Activated effector memory CD4-positive, alpha-beta T cell treated with Interleukin-2 at 50 U/mL for 16 hours (primary cell): ENCODE data around the gene HACE1.
"Not testable (repeated sequence)": the region's sequence is repeated elsewhere in the genome, so short reads cannot be mapped to it uniquely, and the experiment has no call there.

ENCODE experiments used
- DNase-seq: peaks from one replicate; pipeline ENCODE4 v3.0.0-alpha.2; 2020

The HACE1 gene, protein sequence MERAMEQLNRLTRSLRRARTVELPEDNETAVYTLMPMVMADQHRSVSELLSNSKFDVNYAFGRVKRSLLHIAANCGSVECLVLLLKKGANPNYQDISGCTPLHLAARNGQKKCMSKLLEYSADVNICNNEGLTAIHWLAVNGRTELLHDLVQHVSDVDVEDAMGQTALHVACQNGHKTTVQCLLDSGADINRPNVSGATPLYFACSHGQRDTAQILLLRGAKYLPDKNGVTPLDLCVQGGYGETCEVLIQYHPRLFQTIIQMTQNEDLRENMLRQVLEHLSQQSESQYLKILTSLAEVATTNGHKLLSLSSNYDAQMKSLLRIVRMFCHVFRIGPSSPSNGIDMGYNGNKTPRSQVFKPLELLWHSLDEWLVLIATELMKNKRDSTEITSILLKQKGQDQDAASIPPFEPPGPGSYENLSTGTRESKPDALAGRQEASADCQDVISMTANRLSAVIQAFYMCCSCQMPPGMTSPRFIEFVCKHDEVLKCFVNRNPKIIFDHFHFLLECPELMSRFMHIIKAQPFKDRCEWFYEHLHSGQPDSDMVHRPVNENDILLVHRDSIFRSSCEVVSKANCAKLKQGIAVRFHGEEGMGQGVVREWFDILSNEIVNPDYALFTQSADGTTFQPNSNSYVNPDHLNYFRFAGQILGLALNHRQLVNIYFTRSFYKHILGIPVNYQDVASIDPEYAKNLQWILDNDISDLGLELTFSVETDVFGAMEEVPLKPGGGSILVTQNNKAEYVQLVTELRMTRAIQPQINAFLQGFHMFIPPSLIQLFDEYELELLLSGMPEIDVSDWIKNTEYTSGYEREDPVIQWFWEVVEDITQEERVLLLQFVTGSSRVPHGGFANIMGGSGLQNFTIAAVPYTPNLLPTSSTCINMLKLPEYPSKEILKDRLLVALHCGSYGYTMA

DNA sequence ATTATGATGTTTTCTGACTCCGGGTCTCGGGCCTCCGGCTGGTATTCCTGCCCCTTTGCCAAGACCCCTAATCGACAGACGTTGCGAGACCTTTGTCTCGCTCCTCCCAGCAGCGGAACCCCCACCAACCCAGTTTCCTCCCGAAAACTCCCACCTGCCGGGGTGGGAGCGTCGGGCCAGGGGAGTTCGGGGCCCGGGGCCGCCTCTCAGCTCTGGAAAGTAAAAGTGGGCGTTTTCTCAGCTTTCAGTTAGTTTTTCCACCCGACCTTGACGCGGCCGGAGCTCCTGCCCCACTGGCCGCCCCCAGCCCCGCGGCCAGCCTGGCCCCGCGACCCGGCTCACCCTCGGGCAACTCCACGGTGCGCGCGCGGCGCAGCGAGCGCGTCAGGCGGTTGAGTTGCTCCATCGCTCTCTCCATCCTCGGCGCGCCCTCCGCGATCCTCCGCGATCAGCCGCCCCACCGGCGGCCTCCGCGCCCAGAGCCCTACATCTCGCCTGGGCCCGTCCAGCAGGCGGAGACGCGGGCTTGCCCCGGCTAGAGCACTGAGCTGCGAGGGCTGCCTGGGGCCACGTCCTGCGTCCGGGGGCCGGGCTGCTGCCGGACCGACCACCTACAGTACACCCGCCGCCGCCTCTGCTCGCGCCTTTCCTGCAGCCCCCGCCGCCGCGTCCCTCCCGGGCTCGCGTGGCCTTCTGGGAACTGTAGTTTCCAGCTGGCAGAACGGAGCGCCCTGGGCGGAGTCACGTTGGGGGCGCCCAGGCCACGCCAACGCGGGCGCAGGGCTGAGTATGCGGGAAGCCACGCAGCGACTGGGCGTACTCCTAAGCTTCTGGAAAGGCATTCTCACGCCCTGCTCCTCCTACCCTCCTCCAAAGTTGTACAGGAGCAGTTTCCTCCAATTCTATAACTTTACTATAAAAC lies at the start of gene HACE1:
HACE1 (minus strand) TSS at position 695 of the 922 bp plus-strand sequence; CDS start at position 418, 277 bp downstream.
- DNase-seq: peak; percentile 82

DNA sequence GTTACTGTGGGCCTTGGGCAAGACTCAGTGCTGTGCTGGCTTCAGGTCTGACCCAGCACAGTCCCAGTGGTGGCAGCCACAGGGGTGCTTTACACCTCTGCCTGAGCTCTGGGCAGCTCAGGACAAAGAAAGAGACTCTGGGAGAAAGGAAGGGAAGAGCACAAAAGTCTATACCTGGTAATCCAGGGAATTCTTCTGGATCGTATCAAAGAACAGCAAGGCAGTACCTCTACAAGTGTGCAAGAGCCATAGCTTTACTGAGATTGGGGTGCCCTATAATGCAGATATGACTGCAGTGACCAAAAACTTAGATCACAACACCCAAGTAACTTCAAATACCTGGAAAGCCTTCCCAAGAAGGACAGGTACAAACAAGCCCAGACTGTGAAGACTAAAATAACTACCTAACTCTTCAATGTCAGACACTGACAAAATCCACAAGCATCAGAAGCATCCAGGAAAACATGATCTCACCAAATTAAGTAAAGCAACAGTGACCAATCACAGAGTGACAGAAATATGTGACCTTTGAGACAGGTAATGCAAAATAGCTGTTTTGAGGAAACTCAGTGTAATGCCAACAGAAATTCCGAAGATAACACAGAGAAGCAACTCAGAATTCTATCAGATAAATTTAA lies 49.3 kb upstream of the HACE1 start:
- DNase-seq: no peak

DNA sequence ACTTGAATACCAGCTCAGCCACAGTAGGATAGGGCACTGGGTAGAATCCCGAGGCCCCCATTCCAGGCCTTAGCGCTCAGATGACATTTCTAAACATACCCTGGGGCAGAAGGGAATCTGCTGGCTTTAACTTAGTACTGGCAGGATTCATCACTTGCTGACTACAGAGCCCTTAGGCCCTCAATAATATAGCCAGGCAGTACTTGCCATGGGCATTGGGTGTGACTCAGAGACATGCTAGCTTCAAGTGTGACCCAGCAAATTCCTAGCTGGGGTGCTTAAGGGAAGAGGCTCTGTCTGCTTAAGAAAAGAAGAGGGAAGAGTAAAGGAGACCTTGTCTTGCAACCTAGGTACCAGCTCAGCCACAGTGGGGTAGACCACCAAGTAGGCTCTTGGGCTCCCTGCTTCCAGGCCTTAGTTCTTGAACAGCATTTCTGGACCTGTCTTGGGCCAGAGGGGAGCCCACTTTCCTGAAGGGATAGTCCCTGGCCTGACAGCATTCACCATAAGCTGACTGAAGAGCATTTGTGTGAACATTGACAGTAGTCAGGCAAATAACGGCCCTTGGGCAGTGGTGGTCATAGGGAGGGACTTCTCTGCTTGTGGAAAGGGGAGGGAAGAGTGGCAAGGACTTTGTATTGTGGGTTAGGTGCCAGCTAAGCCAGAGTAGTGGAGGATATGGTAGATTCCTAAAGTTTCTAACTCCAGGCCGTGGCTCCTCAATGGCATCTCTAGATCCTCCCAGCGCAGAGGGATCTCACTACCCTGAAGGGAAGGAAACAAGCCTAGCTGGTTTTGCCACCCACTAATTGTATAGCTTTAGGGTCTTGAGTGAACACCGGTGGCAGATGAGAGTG lies 48.5 kb upstream of the HACE1 start:
- DNase-seq: no peak

DNA sequence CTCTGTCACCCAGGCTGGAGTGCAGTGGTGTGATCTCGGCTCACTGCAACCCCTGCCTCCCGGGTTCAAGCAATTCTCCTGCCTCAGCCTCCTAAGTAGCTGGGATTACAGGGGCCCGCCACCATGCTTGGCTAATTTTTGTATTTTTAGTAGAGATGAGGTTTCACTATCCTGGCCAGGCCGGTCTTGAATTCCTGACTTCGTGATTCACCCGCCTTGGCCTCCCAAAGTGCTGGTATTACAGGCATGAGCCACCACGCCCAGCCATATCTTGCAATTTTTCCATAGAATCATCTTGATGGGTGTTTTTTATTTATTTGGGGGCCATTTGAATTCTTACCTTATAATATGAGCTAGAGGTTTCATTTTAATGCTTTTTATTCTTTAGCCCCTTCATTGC lies 39.2 kb upstream of the HACE1 start:
- DNase-seq: not testable (repeated sequence)

DNA sequence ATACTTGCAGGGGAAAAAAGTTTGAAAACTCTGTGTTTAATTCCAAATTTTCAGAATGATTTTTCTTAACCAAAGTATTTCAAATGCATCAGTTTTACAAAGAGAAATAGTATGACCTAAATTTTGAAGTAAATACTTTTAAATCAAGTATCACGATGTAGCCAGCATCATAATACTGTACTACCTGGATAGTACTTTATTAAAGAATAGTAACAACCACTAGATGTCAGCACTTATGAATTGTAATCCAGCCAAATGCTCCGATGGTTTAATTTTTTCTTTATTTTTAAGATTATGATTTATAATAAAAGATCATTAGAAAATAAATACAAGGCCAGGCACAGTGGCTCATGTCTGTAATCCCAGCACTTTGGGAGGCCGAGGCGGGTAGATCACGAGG lies 37.2 kb upstream of the HACE1 start:
- no peak for DNase-seq

DNA sequence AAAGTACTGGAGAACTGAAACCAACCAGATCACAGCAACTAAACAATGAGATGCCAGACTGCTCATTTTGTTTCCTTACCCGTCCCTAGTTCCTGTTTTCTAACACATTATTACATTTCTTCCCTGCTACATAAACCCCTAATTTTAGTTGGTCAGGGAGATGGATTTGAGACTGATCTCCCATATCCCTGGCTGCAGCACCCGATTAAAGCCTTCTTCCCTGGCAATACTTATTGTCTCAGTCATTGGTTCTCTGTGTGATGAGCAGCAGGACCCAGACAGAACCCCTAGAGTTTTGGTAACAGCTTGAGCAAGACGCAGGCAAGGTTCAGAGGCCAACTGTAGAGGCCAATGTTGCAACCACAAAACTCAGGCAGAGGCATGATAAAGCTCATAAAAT lies 28.3 kb upstream of the HACE1 start:
- no peak for DNase-seq

DNA sequence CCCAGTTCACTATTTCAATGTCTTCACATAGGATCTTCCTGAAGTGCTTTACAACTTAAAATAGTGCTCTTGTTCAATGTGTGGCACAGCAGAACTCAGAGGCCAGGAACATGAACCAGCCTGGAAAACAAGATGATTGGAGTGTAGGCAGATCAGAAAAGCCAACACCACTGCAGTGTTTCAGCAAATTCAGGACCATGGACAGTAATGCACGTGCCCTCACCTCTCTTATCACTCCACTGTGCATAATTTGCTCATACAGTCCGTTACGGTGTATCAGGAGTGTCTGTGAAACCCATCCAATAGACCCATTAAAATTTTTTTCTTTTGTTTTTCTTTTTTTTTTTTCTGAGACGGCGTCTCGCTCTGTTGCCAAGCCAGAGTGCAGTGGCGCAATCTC lies 27.6 kb upstream of the HACE1 start:
- DNase-seq: no peak

DNA sequence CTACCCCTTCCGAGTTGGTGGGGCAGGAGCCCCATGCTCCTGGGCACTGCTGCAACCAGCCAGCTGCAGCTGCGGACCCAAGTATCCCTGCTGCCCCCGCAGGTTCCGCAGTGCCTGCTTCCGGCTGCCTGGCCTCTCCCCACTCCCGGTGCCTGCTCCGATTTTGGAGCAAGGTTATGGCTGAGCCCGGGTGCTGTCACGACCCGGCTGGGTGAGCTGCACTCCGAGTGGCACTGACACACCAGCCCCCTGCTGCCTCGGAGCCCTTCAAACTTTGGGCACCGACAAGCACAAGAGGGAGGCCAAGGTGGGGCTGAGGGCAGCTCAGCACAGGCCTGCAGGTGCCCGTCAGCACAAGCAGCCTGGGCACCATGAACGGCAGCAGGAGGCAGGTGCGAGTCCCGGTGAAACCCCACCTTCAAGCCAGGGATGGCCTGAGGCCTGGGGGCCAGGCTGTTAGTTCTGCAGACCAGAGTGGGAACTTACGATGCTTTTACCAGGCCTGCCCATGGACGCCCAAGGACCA lies 25.9 kb upstream of the HACE1 start:
- no peak for DNase-seq

DNA sequence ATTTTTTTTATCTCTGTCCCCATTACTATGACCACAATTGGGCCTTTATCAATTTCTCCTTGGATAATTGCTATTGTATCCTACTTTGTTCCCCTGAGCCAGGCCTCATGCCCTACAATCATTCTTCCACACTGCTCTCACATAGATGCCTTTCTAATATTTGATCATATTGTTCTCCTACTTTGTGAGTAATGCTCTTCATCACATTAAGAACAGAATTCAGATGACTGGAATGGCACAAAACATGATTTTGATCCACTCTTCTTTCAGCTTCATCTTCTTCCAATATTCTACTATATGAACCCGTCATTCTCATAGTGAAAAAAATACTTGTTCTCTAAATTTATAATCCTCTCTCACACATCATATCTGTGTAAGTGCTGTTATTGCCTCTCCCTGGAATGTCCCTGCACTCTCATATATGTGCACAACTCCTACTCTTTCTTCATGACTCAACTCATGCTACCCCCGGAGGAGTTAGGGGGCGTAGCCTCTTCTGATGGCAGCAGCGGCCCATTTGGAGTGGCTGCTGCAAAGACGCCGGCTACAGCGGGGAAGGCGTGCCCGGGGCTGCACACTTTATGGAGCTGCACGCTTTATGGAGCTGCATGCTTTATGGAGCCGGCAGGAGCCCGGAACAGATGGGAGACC lies 25.3 kb upstream of the HACE1 start:
- DNase-seq: no peak

DNA sequence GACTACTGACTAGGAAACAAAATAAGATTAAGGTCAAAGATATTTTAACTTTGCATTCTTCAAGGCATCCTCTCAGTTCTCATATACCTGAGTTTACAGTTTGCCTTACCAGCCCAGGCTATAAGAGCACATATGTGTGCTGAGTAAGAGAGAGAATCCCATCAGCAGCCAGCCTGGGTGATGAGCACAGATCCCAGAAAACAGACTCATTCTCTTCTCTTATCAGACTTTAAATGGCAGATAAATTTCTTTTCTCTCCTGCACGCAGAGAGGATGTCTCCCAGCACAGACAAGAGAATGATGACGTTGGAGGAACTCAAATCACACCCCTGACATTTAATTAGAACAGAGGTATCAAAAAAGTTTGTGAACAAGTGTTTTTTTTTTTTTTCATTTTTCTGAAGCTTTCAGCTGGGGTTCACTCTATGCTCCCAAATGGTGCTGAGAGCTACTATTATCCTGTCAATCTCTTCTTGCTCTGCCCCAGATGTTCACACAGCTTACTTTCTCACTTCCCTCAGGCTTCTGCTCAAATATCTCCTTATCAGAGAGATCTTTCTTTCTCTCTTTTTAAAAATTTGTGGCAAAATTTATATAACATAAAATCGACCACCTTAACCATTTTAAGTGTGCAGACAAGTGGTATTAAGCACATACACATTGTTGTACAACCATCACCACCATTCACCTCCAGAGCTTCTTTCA lies 22.4 kb upstream of the HACE1 start:
- DNase-seq: no peak

DNA sequence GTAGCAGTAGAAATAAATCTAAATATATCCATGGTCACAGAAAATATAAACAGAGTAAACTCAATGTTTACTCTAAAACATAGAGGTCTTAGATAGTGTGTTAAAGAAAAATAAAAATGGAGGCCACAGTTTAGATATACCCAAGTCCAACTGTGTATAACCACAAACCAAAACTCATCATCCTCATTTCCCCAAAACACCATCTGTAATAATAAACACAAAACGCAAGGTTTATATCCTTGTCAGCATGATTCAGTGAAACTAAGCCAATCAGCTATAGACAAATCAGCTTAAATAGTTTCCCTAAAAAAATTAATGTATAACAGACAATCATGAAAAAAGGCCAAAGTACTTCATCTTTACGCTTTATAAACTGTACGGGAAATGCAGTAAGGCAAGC lies 2.7 kb upstream of the HACE1 start:
- DNase-seq: no peak

DNA sequence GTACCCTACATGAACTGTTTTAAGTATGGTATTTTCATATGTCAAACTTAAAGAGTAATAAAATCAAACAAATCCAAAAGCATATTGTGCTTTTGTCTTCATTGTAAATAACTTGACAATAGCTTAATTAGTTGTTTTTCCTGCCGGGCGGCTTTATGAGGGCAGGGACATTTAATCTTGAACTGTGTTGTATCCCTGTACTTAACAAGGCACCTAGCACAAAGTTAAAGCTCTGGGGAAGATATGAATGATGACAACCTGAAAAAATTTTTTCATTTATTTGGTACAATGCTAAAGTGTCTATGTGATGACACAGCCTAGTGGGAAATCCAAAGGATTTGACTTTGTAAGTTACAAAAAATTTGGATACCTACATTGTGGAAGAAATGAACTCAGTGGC lies 502 bp upstream of the HACE1 start:
- no peak for DNase-seq

DNA sequence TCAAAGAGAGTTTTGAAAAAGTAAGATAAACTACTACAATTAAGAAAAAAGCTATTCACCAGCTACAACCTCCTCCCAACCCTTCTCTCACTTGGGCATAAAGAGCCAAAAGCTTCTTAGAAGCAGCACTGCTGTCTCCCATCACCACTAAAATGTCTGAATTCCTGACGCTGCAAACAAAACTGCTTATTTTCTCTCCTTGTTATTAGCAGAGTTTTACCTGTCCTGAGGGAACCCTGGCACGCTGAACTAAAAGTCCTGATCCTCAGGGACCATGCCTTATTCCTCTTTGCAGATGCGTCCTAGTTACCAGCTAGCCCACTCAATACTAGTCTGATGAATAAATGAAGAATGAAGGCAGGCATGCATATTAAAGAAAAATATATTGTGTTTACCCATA lies 1.1 kb downstream of the HACE1 start:
- DNase-seq: no peak

DNA sequence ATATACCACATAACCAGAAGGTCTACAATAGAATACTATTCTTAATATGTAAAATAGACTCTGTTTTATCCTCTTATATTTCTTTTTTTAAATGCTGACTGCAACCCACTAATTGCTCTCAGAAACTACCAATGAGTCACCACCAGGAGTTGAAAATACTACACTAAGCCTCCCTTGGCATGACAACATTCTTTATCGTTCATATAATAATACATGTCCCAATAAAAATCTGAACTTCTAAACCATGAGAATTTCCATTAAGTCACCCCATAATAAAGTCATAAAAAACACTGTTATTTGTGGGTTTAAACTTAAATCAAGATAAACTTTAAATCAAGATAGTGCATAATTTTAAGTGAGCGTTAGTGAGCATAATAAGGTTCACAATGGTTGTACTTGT lies 4.2 kb downstream of the HACE1 start:
- no peak for DNase-seq

DNA sequence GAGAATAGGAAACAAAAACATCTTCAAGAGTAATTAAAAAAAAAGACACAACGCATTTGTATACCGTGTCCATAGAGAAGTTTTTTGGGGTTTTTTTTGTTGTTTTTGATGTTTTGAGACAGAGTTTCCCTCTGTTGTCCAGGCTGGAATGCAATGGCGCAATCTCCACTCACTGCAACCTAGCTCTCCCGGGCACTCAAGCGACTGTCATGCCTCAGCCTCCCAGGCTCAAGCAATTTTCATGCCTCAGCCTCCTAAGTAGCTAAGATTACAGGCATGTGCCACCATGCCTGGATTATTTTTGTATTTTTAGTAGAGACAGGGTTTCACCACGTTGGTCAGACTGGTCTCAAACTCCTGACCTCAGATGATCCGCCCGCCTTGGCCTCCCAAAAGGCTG lies 12.0 kb downstream of the HACE1 start:
- not testable (repeated sequence) for DNase-seq

DNA sequence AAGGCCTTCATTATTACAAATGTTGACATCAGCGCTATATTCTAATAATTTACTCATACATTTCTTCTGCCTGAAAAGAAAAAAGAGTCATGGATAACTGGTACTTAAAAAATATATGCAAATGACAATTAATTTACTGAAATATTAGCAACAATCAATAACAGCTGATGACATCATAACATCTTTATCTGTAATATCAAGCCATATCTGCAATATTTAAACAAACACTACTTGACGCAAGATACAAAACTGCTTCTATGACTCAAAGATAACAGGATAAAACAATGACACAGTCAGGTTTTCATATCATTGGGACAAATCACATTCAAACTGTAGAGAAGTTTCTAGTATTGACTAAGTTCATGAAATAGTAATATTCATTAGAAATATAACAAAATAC lies 16.5 kb downstream of the HACE1 start:
- no peak for DNase-seq

DNA sequence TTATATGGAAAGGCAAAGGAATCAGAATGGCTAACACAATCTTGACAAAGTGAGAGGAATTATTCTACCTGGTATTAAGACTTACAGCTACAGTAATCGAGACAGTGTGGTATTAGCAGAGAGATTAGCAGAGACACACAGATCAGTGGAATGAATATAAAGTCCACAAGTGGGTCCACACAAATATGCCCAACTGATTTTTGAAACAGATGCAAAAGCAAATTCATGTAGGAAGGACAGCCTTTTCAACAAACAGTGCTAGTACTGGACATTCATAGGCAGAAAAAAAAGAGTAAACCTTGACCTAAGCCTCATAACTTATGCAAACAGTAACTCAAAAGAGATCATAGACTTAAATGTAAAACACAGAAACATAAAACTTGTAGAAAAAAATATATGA lies 22.6 kb downstream of the HACE1 start:
- DNase-seq: no peak

DNA sequence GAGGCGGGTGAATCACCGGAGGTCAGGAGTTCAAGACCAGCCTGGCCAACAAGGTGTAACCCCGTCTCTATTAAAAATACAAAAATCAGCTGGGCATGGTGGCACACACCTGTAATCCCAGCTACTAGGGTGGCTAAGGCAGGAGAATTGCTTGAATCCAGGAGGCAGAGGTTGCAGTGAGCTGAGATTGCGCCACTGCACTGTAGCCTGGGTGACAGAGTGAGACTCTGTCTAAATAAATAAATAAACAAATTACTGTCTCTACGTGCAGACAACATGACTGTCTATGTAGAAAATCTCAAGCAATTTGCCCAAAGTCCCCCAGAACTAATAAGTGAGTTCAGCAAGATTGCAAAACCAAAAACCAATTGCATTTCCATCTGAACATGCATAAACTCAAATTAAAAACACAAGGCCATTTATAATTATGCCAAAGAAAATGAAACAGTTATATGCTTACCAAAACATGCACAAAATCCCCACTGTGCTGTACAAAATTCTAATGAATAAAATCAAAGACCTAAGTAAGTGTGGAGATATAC lies 23.2 kb downstream of the HACE1 start:
- DNase-seq: not testable (repeated sequence)

DNA sequence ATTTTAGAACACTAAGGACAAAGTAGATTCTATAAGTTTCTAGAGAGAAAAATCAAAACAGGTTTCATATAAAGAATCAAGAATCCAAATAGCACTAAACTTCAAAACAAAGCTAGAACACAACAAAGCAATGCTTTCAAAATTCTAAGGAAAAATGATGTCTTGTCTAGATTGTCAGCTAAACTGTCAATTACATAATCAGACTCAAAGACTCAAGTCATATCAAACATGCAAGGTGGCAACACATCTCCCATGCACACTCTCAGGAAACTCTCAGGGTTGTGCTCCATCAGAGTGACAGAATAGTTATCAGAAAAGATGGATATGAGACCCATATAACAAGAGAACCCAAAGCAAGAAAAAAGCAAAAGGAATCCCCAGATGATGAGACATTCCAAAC lies 23.9 kb downstream of the HACE1 start:
- no peak for DNase-seq
